NOMO-1 treated with DMSO at 0.1 percent for 48 hours (cell line): Measurements from ENCODE around the gene PRXL2C.
"Not testable (repeated sequence)": the region's sequence is repeated elsewhere in the genome, so short reads cannot be mapped to it uniquely, and the experiment has no call there.

Source experiments
- DNase-seq: peaks from one replicate; lab custom pipeline; 2025; ENCODE audit not compliant: unreplicated experiment; lab: John Stamatoyannopoulos, UW

PRXL2C gene, protein sequence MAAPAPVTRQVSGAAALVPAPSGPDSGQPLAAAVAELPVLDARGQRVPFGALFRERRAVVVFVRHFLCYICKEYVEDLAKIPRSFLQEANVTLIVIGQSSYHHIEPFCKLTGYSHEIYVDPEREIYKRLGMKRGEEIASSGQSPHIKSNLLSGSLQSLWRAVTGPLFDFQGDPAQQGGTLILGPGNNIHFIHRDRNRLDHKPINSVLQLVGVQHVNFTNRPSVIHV

DNA sequence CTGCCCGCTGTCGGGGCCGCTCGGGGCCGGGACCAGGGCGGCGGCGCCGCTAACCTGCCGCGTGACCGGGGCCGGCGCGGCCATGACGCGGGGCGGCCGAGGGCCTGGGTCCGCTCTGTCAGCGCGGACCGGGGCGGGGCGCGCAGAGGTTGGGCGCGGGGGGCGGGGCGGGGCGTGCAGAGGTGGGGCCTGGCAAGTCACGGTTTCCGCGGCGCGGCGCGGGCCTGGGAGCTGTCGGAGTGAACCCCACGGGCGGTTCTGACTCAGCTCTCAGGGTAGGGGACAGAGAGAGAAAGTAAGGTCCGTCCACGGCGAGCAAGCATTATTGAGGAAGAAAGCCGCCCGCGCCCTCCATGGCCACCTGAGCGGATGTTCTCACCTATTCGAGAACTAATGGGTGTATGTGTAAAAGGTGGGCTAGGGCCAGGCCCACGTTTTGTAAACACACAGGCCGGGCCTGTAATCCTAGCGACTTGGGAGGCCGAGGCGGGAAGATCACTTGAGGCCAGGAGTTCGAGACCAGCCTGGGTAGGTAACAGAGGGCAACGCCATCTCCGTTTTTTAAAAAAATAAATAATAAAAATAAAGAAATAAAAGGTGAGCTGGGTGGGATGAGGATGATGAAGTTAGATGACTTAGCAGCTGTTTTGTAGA is at the start of gene PRXL2C:
TSS of gene PRXL2C (minus strand) at position 120 of the 654 bp plus-strand sequence. CDS start at position 84, 36 bp downstream.
- DNase-seq, result peak; percentile 36

- not testable (repeated sequence) for DNase-seq
Observed at GRCh38 chr9:96700721-96701375, 45.7 kb upstream of the PRXL2C start.

DNA sequence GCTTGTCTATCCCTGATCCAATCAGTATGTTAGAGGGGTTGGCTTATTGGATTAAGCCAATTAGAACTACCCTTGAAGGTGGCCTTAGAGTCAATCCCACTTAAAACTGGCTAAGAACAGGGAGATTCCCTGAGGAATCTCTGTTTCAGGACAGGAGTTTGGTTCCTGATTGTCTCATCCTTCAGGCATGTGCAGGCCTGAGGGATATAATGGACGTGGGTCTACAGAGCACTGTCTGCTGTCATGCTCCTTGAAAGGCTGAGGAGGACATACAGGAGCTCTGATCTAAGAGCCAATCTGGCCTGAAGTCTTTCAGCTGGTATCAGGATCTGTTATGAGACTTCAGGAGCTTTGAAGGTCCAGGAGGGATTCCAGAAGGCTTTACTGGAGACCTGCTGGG is 36.2 kb upstream of the PRXL2C start:
- no peak for DNase-seq

GRCh38 chr9:96688745-96689464 is 33.8 kb upstream of the PRXL2C start:
- no peak for DNase-seq

- DNase-seq, result no peak
Observed at GRCh38 chr9:96688187-96688586, 33.1 kb upstream of the PRXL2C start.

GRCh38 chr9:96686638-96687335 is 31.7 kb upstream of the PRXL2C start:
- DNase-seq, result no peak

GRCh38 chr9:96680812-96681499 is 25.8 kb upstream of the PRXL2C start:
- DNase-seq, result no peak

GRCh38 chr9:96674906-96675538 is 19.9 kb upstream of the PRXL2C start:
- no peak for DNase-seq

DNA sequence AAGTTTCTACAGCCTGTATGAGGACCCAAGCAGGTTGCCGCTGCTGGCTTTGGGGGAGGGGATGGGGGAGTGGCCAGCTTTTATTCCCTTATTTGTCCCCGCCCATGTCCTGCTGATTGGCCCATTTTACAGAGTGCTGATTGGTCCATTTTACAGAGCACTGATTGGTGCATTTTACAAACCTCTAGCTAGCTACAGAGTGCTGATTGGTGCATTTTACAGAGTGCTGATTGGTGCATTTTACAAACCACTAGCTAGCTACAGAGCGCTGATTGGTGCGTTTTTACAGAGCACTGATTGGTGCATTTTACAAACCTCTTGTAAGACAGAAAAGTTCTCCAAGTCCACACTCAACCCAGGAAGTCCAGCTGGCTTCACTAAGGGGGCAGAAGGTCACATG is 18.7 kb upstream of the PRXL2C start:
- DNase-seq, result not testable (repeated sequence)

DNA sequence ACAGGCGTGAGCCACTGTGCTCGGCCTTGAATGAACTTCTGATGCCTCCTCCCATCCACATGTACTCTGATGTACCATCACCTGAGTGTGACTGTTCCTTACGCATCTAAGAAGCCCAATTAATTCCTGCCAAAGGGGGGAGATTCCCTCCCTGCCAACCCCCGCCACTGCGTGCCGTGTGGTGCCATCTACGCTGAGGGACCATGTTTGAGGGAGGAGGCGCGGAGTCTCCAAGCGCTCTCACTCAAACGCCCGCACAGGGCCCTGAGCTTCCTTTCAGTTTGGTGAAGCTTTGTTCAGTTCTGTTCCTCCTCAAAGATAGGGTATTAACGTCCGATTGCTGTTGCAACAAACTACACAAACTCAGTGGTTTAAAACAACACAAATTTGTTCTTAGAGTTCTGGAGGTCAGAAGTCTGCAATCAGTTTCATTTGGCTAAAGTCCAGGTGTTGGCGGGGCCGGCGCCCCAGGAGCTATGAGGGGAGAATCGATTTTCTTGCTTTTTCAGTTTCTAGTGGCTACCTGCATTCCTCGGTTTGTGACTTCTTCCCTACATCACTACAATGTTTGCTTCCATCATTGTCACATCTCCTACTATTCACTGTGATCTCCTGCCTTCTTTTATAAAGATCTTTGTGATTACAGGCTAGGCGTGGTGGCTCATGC is 13.9 kb upstream of the PRXL2C start:
- DNase-seq, result no peak

DNA sequence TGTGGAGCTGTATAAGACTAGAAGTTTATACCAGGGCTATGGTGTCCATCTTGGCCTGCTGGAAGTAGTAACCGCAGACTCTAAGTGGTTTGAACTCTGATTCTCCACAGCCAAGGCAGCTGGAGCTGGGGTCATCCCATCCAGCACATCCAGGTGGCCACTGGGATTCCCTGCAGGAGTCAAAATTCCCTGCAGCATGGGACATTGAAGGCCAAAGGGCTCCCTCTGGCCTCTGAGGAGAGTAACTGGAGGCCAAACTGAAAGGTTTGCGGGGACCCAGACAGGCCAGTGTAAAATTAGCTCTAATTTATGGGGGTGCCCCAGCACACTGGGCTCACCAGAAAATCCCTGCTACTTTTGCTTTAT is 12.2 kb upstream of the PRXL2C start:
- DNase-seq, result no peak

DNA sequence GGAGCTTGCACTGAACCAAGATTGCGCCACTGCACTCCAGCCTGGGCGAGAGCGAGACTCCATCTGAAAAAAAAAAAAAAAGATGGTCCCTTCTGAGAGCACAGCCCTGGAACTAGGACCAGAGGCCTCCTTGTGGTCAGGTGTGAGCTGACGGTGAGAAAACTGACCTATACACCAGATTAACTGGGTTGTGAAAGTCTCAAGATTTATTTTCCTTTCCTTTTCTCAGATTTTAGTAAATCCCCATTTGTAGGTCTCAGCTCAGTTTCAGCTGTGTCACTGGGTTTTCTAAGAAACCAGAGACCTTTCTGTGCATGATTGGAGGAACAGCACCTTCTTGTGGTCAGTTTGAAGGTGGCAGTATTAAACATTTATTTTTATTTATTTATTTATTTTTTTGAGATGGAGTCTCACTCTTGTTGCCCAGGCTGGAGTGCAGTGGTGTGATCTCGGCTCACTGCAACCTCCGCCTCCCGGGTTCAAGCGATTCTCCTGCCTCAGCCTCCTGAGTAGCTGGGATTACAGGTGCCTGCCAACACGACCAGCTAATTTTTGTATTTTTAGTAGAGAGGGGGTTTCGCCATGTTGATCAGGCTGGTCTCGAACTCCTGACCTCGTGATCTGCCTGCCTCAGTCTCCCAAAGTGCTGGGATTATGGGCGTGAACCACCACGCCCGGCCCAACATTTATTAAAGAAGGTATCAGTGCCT is 11.7 kb upstream of the PRXL2C start:
- DNase-seq, result peak; percentile 71

GRCh38 chr9:96665789-96666188 is 10.7 kb upstream of the PRXL2C start:
- DNase-seq, result no peak

- DNase-seq, result no peak
Observed at GRCh38 chr9:96663506-96664120, 8.5 kb upstream of the PRXL2C start.

- no peak for DNase-seq
Observed at GRCh38 chr9:96661711-96662110, 6.6 kb upstream of the PRXL2C start.

DNA sequence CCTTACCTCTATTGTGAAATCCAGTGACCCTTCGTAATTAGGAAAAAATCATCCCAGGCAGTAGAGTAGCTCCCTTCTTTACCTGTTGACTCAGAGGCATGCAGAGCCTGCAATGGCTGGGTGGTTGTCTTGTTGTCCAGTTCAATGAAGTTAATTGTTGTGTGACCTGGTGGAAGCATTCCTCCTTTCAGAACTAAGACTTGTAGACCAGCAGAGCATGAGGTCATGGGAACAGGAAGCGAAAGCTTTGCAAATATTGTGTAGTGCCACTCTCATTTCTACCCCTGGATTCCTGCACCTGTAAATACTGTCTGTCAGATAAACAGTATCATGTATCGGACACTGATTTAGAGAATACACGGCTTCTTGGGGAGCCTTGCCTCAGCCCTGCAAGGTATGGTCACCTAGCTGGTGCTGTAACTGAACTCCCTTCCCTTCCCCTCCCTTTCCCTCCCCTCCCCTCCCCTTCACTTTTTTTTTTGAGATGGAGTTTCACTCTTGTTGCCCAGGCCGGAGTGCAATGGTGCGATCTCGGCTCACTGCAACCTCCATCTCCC is 5.7 kb upstream of the PRXL2C start:
- peak; percentile 19 for DNase-seq

DNA sequence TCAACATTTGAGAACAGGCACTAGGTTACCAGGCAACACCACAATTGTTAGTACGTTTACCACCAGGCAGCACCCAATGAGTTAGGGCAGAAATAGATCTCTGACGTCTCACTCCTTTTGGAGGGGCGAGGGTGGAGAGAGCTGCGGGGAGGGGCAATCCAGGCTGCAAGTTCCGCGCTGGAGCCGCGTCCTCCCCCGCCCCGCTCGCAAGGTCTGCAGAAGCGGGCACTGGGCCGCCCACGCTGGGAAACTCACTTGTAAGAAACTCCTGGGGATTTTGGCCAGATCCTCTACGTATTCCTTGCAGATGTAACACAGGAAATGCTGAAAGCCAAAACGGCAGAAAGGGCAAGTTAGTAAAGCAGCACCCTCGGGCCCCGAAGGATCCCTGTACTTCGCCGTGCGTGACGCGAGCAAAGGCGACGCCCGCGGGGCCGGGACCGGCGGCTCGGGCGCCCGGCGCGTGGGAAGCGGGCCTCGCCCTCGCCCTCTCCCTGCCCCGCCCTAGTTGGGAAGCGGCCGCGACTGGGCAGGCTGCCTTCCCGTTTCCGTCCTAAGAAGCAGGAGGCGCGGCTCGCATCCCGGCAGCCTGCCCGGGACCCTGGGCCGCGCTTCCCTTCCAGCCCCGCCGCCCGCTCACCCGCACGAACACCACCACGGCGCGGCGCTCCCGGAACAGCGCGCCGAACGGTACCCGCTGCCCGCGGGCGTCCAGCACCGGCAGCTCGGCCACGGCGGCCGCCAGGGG is 493 bp downstream of the PRXL2C start:
- DNase-seq, result peak; percentile 58
